Activated naive CD4-positive, alpha-beta T cell treated with anti-CD3 and anti-CD28 coated beads, Interleukin-2, amount 50 U/mL, for 24 hours (primary cell): ENCODE results near the gene SAMD3.

Experiments used
- H3K27ac Mint-ChIP-seq: one replicate; pipeline ENCODE4 v1.8.0; 2021; ENCODE audit warnings: mild to moderate bottlenecking, mixed read lengths
- H3K27me3 Mint-ChIP-seq: one replicate; pipeline ENCODE4 v1.8.0; 2021; ENCODE audit warnings: mixed read lengths
- H3K36me3 Mint-ChIP-seq: one replicate; pipeline ENCODE4 v1.8.0; 2021; ENCODE audit warnings: mixed read lengths
- H3K4me1 Mint-ChIP-seq: one replicate; pipeline ENCODE4 v1.8.0; 2021; ENCODE audit warnings: mixed read lengths
- H3K4me3 Mint-ChIP-seq: one replicate; pipeline ENCODE4 v1.8.0; 2021; ENCODE audit warnings: mild to moderate bottlenecking, mixed read lengths
- H3K9me3 Mint-ChIP-seq: one replicate; pipeline ENCODE4 v1.8.0; 2021; ENCODE audit warnings: mixed read lengths

SAMD3 gene

GRCh38 chr6:130105996-130106704 lies 116.6 kb downstream of the SAMD3 start:
- Mint-ChIP-seq H3K36me3 (peaks cover 42% of the 10 kb centered on the region), H3K4me1 (peaks cover 32% of the 10 kb centered on the region), H3K27me3 (no peaks in the 10 kb centered on the region), H3K9me3 (peaks cover 5% of the 10 kb centered on the region), H3K27ac (no peak overlapping the region), H3K4me3 (no peak overlapping the region)

GRCh38 chr6:130099119-130099518 lies 123.6 kb downstream of the SAMD3 start:
- Mint-ChIP-seq H3K9me3 (no peaks in the 10 kb centered on the region), H3K4me3 (no peak overlapping the region), H3K36me3 (peaks cover 44% of the 10 kb centered on the region), H3K4me1 (peaks cover 8% of the 10 kb centered on the region), H3K27me3 (no peaks in the 10 kb centered on the region), H3K27ac (no peak overlapping the region)

GRCh38 chr6:130098317-130098716 lies 124.4 kb downstream of the SAMD3 start:
- Mint-ChIP-seq H3K27ac (no peak overlapping the region), H3K9me3 (no peaks in the 10 kb centered on the region), H3K27me3 (no peaks in the 10 kb centered on the region), H3K4me3 (no peak overlapping the region), H3K36me3 (peaks cover 44% of the 10 kb centered on the region), H3K4me1 (peaks cover 15% of the 10 kb centered on the region)
